Breast epithelium (tissue), 4 donors: ENCODE measurements around the gene C1GALT1C1. TPM values are rescaled to one million over a fixed set of nuclear protein-coding genes. Genes with fewer than 3 reads are reported as not detected.
"Not testable (repeated sequence)": the region's sequence is repeated elsewhere in the genome, so short reads cannot be mapped to it uniquely, and the experiment has no call there.

Source experiments
- DNase-seq, 2 donors: peaks; one replicate each; pipeline ENCODE4 v3.0.0-alpha.2; 2019; ENCODE audit warnings: low spot score in 2 of 2
- H3K27ac ChIP-seq, 2 donors: fragments of 200-600 bp; sonication (generic) in 1 of 2; one replicate each; pipeline ENCODE4 v1.5.1; 2016 to 2019; ENCODE audit warnings: mild to moderate bottlenecking in 1 of 2
- H3K27me3 ChIP-seq, 2 donors: fragments of 200-600 bp; sonication (generic) in 1 of 2; one replicate each; pipeline versions ENCODE4 v1.5.1 to v1.6.0; 2017 to 2019; ENCODE audit warnings: control low read depth in 1 of 2, mild to moderate bottlenecking in 1 of 2
- H3K36me3 ChIP-seq: fragments of 200-600 bp; one replicate; pipeline ENCODE4 v1.5.1; 2019
- H3K4me1 ChIP-seq, 2 donors: fragments of 200-600 bp; sonication (generic); one replicate each; pipeline ENCODE4 v1.5.1; 2016 to 2019; ENCODE audit warnings: control low read depth in 1 of 2
- H3K4me3 ChIP-seq, 3 donors: fragments of 200-600 bp; sonication (generic); 1 replicate in 2 of 3; 2 replicates in 1 of 3; pipeline ENCODE4 v1.5.1; 2016 to 2019; ENCODE audit warnings: mild to moderate bottlenecking in 3 of 3, moderate library complexity in 2 of 3
- H3K9me3 ChIP-seq, 2 donors: fragments of 200-600 bp; sonication (generic) in 1 of 2; one replicate each; pipeline ENCODE4 v1.5.1; 2016 to 2019; ENCODE audit warnings: control low read depth in 1 of 2
- POLR2A ChIP-seq: fragments of 450-650 bp; IDR thresholded peaks from one replicate; pipeline ENCODE4 v1.6.1; 2016; ENCODE audit warnings: antibody characterized with exemption, mild to moderate bottlenecking, moderate library complexity
- POLR2AphosphoS5 ChIP-seq, 3 donors: sonication (generic); formaldehyde crosslinking; IDR thresholded peaks; one replicate each; pipeline ENCODE4 v1.6.1; 2017; ENCODE audit warnings: antibody characterized with exemption in 3 of 3
- intact Hi-C: fragments of 100-400 bp; cut with DNase I; formaldehyde crosslinking; loops from one replicate; pipeline ENCODE4 v1.15.1; 2023; ENCODE audit warnings: low total_unique reads
- total RNA-seq, 3 donors: library from RNA; depleted of rRNA; stranded (reverse); fragments of >200 nt; gene quantifications; one replicate each; pipeline ENCODE4 v1.1.0, GENCODE V29; 2016
- TF ChIP-seq, protein P1 (sequence below), 3 donors: fragments of 450-650 bp; IDR thresholded peaks; one replicate each; pipeline ENCODE4 v1.5.1; 2016 to 2017; ENCODE audit warnings: antibody characterized with exemption in 3 of 3, mild to moderate bottlenecking in 3 of 3, moderate library complexity in 3 of 3

C1GALT1C1 gene
- total RNA-seq, 3 donors from 2014 or later, result 26.4 to 35.0 (median 31.5) TPM

DNA sequence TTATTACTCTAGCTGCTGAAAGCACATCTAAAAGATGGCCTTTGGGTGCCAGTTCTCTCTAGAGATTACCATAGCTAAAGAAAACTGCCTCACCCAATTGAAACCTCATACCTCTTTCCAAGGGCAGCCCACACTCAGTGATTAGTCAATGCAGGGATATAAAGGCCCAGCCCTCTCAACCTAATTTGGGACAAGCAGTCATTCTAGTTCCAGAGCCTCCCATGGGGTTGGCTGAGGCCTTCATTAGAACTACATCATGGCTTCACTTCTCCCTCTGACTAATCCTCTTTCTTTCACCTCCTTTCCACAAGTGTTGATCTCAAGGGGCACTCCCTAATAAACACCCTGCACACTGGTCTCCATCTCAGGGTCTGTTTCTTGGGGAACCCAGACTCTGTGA is 38.5 kb upstream of the C1GALT1C1 start:
- DNase-seq, result no peak
- H3K9me3 ChIP-seq, result no peaks in the 10 kb centered on the region
- no peaks in the 10 kb centered on the region for H3K27me3 ChIP-seq
- no peak overlapping the region for H3K4me3 ChIP-seq
- TF ChIP-seq POLR2AphosphoS5 (IDR thresholded peaks at IDR 0.05) (no peak), POLR2A (no peak)
- TF ChIP-seq, protein P1, sequence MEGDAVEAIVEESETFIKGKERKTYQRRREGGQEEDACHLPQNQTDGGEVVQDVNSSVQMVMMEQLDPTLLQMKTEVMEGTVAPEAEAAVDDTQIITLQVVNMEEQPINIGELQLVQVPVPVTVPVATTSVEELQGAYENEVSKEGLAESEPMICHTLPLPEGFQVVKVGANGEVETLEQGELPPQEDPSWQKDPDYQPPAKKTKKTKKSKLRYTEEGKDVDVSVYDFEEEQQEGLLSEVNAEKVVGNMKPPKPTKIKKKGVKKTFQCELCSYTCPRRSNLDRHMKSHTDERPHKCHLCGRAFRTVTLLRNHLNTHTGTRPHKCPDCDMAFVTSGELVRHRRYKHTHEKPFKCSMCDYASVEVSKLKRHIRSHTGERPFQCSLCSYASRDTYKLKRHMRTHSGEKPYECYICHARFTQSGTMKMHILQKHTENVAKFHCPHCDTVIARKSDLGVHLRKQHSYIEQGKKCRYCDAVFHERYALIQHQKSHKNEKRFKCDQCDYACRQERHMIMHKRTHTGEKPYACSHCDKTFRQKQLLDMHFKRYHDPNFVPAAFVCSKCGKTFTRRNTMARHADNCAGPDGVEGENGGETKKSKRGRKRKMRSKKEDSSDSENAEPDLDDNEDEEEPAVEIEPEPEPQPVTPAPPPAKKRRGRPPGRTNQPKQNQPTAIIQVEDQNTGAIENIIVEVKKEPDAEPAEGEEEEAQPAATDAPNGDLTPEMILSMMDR (IDR thresholded peaks at IDR 0.05), result no peak
- H3K4me1 ChIP-seq, result no peaks in the 10 kb centered on the region
- intact Hi-C loops, result no loop called here
- H3K36me3 ChIP-seq, result no peaks in the 10 kb centered on the region
- H3K27ac ChIP-seq, result no peak overlapping the region

DNA sequence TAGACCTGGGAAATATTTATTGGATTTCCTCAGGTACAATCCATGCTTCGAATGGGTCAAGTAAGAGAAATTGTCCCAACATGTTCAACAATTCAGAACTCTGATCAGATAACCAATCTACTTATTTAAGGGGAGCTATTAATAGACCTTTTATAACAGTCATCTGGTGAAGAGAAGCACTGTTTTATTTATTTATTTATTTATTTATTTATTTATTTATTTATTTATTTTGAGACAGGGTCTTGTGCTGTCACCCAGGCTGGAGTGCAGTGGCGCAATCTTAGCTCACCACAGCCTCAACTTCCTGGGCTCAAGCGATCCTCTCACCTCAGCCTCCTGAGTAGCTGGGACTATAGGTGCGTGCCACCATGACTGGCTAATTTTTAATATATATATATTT is 34.7 kb upstream of the C1GALT1C1 start:
- intact Hi-C loops, result not testable (repeated sequence)

DNA sequence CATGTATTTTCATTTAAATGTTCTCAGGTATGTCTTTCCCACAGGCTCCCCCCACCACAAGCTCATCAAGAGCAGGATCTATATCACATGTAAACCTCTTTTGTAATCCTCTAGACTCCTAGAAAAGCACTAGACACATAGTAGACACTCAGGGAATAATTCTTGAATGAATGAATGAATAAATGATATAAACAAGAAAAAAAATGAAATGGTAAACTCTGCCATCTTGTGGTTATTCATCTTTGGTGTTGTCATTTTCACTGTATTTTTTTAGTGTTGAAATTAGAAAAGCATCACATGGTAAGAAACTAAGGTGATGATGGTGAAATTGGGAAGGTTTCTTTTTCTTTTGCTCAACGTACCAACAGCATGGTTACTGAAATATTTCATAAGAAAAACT is 34.2 kb upstream of the C1GALT1C1 start:
- intact Hi-C loops, result no loop called here
- H3K4me3 ChIP-seq, result no peak overlapping the region
- H3K4me1 ChIP-seq, result no peaks in the 10 kb centered on the region
- H3K36me3 ChIP-seq, result no peaks in the 10 kb centered on the region
- no peak for DNase-seq
- H3K27me3 ChIP-seq, result no peaks in the 10 kb centered on the region
- TF ChIP-seq POLR2AphosphoS5 (IDR thresholded peaks at IDR 0.05), result no peak
- TF ChIP-seq, protein P1 (IDR thresholded peaks at IDR 0.05), result no peak
- no peak for TF ChIP-seq POLR2A
- H3K27ac ChIP-seq, result no peak overlapping the region
- no peaks in the 10 kb centered on the region for H3K9me3 ChIP-seq

More for the DNA sequence above, 34.7 kb upstream of the C1GALT1C1 start:
- not testable (repeated sequence) for H3K9me3 ChIP-seq, H3K4me3 ChIP-seq, H3K4me1 ChIP-seq, H3K36me3 ChIP-seq, DNase-seq, H3K27ac ChIP-seq, H3K27me3 ChIP-seq

DNA sequence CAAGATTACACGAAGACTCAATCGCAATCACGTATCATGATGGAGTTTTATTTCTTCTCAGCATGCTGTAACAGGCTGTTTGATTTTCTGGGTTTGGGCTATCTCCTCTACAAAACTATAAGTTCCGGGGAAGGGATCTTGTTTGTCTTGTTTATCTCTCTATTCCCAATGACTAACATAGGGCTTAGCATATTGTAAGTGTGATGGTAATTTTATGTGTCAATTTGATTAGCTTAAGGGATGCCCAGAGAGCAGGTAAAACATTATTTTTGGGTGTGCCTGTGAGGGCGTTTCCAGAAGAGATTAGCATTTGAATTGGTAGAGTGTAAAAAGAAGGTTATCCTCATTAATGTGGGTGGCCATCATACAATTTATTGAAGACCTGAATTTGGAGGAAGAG is 32.8 kb upstream of the C1GALT1C1 start:
- intact Hi-C loops, result no loop called here
- H3K9me3 ChIP-seq, result no peaks in the 10 kb centered on the region
- H3K27me3 ChIP-seq, result no peaks in the 10 kb centered on the region
- no peak overlapping the region for H3K27ac ChIP-seq
- no peak overlapping the region for H3K4me3 ChIP-seq
- H3K36me3 ChIP-seq, result no peaks in the 10 kb centered on the region
- no peak for DNase-seq
- H3K4me1 ChIP-seq, result no peaks in the 10 kb centered on the region
- TF ChIP-seq POLR2AphosphoS5 (IDR thresholded peaks at IDR 0.05) (no peak), POLR2A (no peak)
- TF ChIP-seq, protein P1 (IDR thresholded peaks at IDR 0.05), result no peak

DNA sequence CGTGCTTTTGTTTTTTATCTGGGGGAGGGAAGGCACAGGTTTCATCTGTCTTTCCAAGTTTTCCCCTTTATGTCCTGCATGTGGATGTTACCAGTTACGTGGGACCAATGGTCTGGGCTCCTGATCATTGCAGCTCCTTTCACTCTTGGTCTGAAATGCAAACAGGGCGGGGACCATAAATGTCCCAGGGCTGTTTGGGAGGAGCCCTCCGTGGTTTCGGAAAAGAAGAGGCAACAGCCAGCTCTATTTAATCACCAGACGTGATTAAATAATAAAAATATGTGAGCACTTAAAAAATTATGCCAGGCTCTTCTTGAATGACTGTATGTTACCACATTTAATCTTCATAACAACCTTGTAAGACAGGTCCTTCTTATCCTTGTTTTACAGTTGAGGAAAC is 30.8 kb upstream of the C1GALT1C1 start:
- no peak for TF ChIP-seq POLR2A
- TF ChIP-seq, protein P1 (IDR thresholded peaks at IDR 0.05), result no peak
- no peak for TF ChIP-seq POLR2AphosphoS5 (IDR thresholded peaks at IDR 0.05)
- intact Hi-C loops, result no loop called here
- no peak overlapping the region for H3K27ac ChIP-seq

DNA sequence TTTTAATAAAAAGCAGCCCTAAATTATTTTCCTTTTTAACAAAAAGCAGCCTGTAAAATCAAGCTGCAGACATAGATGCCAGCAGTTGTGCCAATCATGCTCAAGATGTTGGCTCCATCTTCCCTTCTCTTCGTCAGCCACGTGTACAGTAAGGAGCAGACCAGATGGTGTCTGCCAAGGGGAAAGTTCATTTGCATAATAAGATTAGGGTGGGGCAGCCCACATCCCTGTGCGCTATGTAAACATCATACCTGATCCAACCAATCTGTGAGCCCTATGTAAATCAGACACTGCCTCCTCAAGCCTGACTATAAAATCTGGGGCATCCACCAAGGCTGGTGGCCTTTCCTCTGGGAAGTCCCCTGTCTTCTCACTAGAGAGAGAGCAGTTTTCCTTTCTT is 23.1 kb upstream of the C1GALT1C1 start:
- intact Hi-C loops, result no loop called here
- Histone ChIP-seq H3K9me3 (peaks cover 0 to 4% of the 10 kb centered on the region in 2 donors), H3K4me3 (no peak overlapping the region), H3K4me1 (no peaks in the 10 kb centered on the region), H3K36me3 (no peaks in the 10 kb centered on the region), H3K27me3 (peaks cover 0 to 10% of the 10 kb centered on the region in 2 donors), H3K27ac (no peak overlapping the region)
- DNase-seq, result no peak
- TF ChIP-seq, protein P1 (IDR thresholded peaks at IDR 0.05), result no peak
- TF ChIP-seq POLR2A (no peak), POLR2AphosphoS5 (IDR thresholded peaks at IDR 0.05) (no peak)

More for the DNA sequence above, 30.8 kb upstream of the C1GALT1C1 start:
- DNase-seq, result no peak
- Histone ChIP-seq H3K27me3 (peaks cover 0 to 10% of the 10 kb centered on the region in 2 donors), H3K4me3 (no peak overlapping the region), H3K36me3 (no peaks in the 10 kb centered on the region), H3K4me1 (no peaks in the 10 kb centered on the region), H3K9me3 (no peaks in the 10 kb centered on the region)

DNA sequence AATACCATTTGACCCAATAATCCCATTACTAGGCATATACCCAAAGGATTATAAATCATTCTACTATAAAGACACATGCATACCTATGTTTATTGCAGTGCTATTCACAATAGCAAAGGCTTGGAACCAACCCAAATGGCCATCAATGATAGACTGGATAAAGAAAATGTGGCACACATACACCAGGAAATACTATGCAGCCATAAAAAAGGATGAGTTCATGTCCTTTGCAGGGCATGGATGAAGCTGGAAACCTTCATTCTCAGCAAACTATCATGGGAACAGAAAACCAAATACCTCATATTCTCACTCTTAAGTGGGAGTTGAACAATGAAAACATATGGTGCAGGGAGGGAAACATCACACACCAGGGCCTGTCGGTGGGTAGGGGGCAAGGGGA is 22.4 kb upstream of the C1GALT1C1 start:
- intact Hi-C loops, H3K36me3 ChIP-seq, H3K27ac ChIP-seq, H3K9me3 ChIP-seq, H3K4me3 ChIP-seq, H3K4me1 ChIP-seq, DNase-seq: not testable (repeated sequence)
- peaks cover 0 to 10% of the 10 kb centered on the region in 2 donors for H3K27me3 ChIP-seq
